ENCODE measurements around the gene FLOT2.
A peak's percentile ranks its signal among the peaks of the same experiment; 100 is the strongest.

The FLOT2 gene

GRCh38 chr17:28917029-28917428 is 19.5 kb upstream of the FLOT2 start:
- no peak for TF ChIP-seq CTCF (IDR thresholded peaks at IDR 0.05; ENCODE audit: control insufficient read depth, extremely low read depth, insufficient read depth)
- H3K4me3 ChIP-seq (ENCODE audit: low read depth, low read length), result no peak overlapping the region
- no peak for DNase-seq (ENCODE audit: low read depth)

- H3K4me3 ChIP-seq (ENCODE audit: low read depth, low read length), result no peak overlapping the region
- no peak for DNase-seq (ENCODE audit: low read depth)
- peak; percentile 62 for TF ChIP-seq CTCF (IDR thresholded peaks at IDR 0.05; ENCODE audit: control insufficient read depth, extremely low read depth, insufficient read depth)
These were observed 18.9 kb upstream of the FLOT2 start for GRCh38 chr17:28916302-28916934.

- no peak overlapping the region for H3K4me3 ChIP-seq (ENCODE audit: low read depth, low read length)
These were observed 15.4 kb upstream of the FLOT2 start for GRCh38 chr17:28912938-28913333.

GRCh38 chr17:28912281-28912937 is 14.9 kb upstream of the FLOT2 start:
- no peak overlapping the region for H3K4me3 ChIP-seq (ENCODE audit: low read depth, low read length)
- TF ChIP-seq CTCF (IDR thresholded peaks at IDR 0.05; ENCODE audit: control insufficient read depth, extremely low read depth, insufficient read depth), result peak; percentile 20; the same call in 1 of the 2 replicates
- DNase-seq (ENCODE audit: low read depth), result no peak

More at GRCh38 chr17:28912938-28913333, 15.4 kb upstream of the FLOT2 start:
- DNase-seq (ENCODE audit: low read depth), result no peak
- TF ChIP-seq CTCF (IDR thresholded peaks at IDR 0.05; ENCODE audit: control insufficient read depth, extremely low read depth, insufficient read depth), result no peak

GRCh38 chr17:28911411-28912045 is 14.0 kb upstream of the FLOT2 start:
- no peak for TF ChIP-seq CTCF (IDR thresholded peaks at IDR 0.05; ENCODE audit: control insufficient read depth, extremely low read depth, insufficient read depth)
- no peak overlapping the region for H3K4me3 ChIP-seq (ENCODE audit: low read depth, low read length)
- DNase-seq (ENCODE audit: low read depth), result no peak

GRCh38 chr17:28910534-28910933 is 13.0 kb upstream of the FLOT2 start:
- no peak for TF ChIP-seq CTCF (IDR thresholded peaks at IDR 0.05; ENCODE audit: control insufficient read depth, extremely low read depth, insufficient read depth)
- no peak overlapping the region for H3K4me3 ChIP-seq (ENCODE audit: low read depth, low read length)

More at GRCh38 chr17:28910534-28910933, 13.0 kb upstream of the FLOT2 start:
- no peak for DNase-seq (ENCODE audit: low read depth)

Data from LNCaP clone FGC (cell line).